ENCODE results near the gene SRC. TPM values are rescaled to one million over a fixed set of nuclear protein-coding genes. Genes with fewer than 3 reads are reported as not detected.

SRC gene
- total RNA-seq, 4 donors from 2014 or later, result 27.5 to 52.2 (median 42.3) TPM

- H3K36me3 ChIP-seq, result no peaks in the 10 kb centered on the region
- DNase-seq (ENCODE audit: extremely low spot score), result no peak
- peaks cover 0 to 5% (median 0%) of the 10 kb centered on the region in 4 donors for H3K27me3 ChIP-seq
- intact Hi-C loops (cut with DNase I), result no loop called here
- H3K4me1 ChIP-seq, result no peaks in the 10 kb centered on the region
- WGBS, result 62% methylated on average over 4 of the region's 4 CpGs
- no peak overlapping the region for H3K27ac ChIP-seq (replicated peaks in 1 of 4)
- no peak for TF ChIP-seq POLR2A (IDR thresholded peaks at IDR 0.05; ENCODE audit: low read depth)
- TF ChIP-seq EP300 (IDR thresholded peaks at IDR 0.05), result no peak
- TF ChIP-seq CTCF (IDR thresholded peaks at IDR 0.05), result no peak
- TF ChIP-seq POLR2AphosphoS5 (IDR thresholded peaks at IDR 0.05), result no peak
- H3K9me3 ChIP-seq, result no peaks in the 10 kb centered on the region
- no peak overlapping the region for H3K4me3 ChIP-seq
Measured at GRCh38 chr20:37435607-37436006, 89.7 kb downstream of the SRC start.

GRCh38 chr20:37436527-37437186 is 90.7 kb downstream of the SRC start:
- 91% methylated on average over 9 of the region's 9 CpGs for WGBS

GRCh38 chr20:37437676-37438075 is 91.7 kb downstream of the SRC start:
- no peaks in the 10 kb centered on the region for H3K36me3 ChIP-seq
- peaks cover 0 to 5% (median 0%) of the 10 kb centered on the region in 4 donors for H3K27me3 ChIP-seq
- 84% methylated on average over 5 of the region's 8 CpGs for WGBS
- TF ChIP-seq POLR2AphosphoS5 (IDR thresholded peaks at IDR 0.05), result no peak
- TF ChIP-seq EP300 (IDR thresholded peaks at IDR 0.05), result no peak
- TF ChIP-seq CTCF (IDR thresholded peaks at IDR 0.05), result no peak
- TF ChIP-seq POLR2A (IDR thresholded peaks at IDR 0.05; ENCODE audit: low read depth), result no peak
- no peaks in the 10 kb centered on the region for H3K9me3 ChIP-seq
- H3K4me1 ChIP-seq, result no peaks in the 10 kb centered on the region
- intact Hi-C loops (cut with DNase I), result no loop called here
- DNase-seq (ENCODE audit: extremely low spot score), result no peak
- H3K27ac ChIP-seq (replicated peaks in 1 of 4), result no peak overlapping the region
- no peak overlapping the region for H3K4me3 ChIP-seq

More at GRCh38 chr20:37436527-37437186, 90.7 kb downstream of the SRC start:
- no peak for DNase-seq (ENCODE audit: extremely low spot score)
- H3K36me3 ChIP-seq, result no peaks in the 10 kb centered on the region
- H3K9me3 ChIP-seq, result no peaks in the 10 kb centered on the region
- H3K4me1 ChIP-seq, result no peaks in the 10 kb centered on the region
- peaks cover 0 to 5% (median 0%) of the 10 kb centered on the region in 4 donors for H3K27me3 ChIP-seq
- no peak overlapping the region for H3K4me3 ChIP-seq
- no peak overlapping the region for H3K27ac ChIP-seq (replicated peaks in 1 of 4)
- TF ChIP-seq CTCF (IDR thresholded peaks at IDR 0.05) (no peak), POLR2AphosphoS5 (IDR thresholded peaks at IDR 0.05) (no peak), POLR2A (IDR thresholded peaks at IDR 0.05; ENCODE audit: low read depth) (no peak), EP300 (IDR thresholded peaks at IDR 0.05) (no peak)
- intact Hi-C loops (cut with DNase I), result no loop called here

GRCh38 chr20:37438464-37439222 is 92.7 kb downstream of the SRC start:
- no peaks in the 10 kb centered on the region for H3K36me3 ChIP-seq
- no peak overlapping the region for H3K4me3 ChIP-seq
- no peak overlapping the region for H3K27ac ChIP-seq (replicated peaks in 1 of 4)
- DNase-seq (ENCODE audit: extremely low spot score), result no peak
- intact Hi-C loops (cut with DNase I), result no loop called here
- peaks cover 0 to 5% (median 0%) of the 10 kb centered on the region in 4 donors for H3K27me3 ChIP-seq
- H3K9me3 ChIP-seq, result no peaks in the 10 kb centered on the region
- WGBS, result 91% methylated on average over 17 of the region's 25 CpGs
- TF ChIP-seq POLR2AphosphoS5 (IDR thresholded peaks at IDR 0.05) (no peak), POLR2A (IDR thresholded peaks at IDR 0.05; ENCODE audit: low read depth) (no peak), EP300 (IDR thresholded peaks at IDR 0.05) (no peak), CTCF (IDR thresholded peaks at IDR 0.05) (no peak)
- H3K4me1 ChIP-seq, result no peaks in the 10 kb centered on the region

Data from esophagus muscularis mucosa (tissue), 4 donors.